ENCODE measurements around the gene MTHFD1L.

DNA sequence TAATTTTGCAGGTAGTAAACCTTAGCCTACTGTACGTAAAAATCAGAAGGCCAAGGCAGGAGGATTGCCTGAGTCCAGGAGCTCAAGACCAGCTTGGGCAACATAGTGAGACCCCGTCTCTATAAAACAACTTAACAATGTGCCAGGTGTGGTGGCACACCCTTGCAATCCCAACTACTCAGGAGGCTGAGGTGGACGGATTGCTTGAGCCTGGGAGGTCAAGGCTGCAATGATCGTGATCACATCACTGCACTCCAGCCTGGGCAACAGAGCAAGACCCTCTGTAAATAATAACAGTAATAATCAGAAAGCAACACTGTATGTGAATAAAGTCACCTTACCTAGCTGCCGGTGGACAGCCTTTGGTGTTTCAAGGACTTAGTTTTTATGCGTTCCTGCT lies 48.9 kb downstream of the MTHFD1L start:
- TF ChIP-seq, protein P1, sequence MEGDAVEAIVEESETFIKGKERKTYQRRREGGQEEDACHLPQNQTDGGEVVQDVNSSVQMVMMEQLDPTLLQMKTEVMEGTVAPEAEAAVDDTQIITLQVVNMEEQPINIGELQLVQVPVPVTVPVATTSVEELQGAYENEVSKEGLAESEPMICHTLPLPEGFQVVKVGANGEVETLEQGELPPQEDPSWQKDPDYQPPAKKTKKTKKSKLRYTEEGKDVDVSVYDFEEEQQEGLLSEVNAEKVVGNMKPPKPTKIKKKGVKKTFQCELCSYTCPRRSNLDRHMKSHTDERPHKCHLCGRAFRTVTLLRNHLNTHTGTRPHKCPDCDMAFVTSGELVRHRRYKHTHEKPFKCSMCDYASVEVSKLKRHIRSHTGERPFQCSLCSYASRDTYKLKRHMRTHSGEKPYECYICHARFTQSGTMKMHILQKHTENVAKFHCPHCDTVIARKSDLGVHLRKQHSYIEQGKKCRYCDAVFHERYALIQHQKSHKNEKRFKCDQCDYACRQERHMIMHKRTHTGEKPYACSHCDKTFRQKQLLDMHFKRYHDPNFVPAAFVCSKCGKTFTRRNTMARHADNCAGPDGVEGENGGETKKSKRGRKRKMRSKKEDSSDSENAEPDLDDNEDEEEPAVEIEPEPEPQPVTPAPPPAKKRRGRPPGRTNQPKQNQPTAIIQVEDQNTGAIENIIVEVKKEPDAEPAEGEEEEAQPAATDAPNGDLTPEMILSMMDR (IDR thresholded peaks at IDR 0.05 in 4 of 5, conservative IDR thresholded peaks at IDR 0.05 in 1 of 5): no peak
- TF ChIP-seq POLR2A (IDR thresholded peaks at IDR 0.05): no peak
